OCI-LY1 (cell line): ENCODE results near the gene RASGEF1C.

ENCODE experiments used
- H2AFZ ChIP-seq: fragments of 200-600 bp; sonication (generic), shearing (Covaris generic); 2 replicates; pipeline ENCODE4 v1.6.0; 2014; ENCODE audit warnings: antibody characterized with exemption, mild to moderate bottlenecking, low read length
- H3F3A ChIP-seq: fragments of 200-600 bp; sonication (generic), shearing (Covaris generic); 2 replicates; pipeline ENCODE4 v1.6.0; 2014; ENCODE audit warnings: mild to moderate bottlenecking, antibody characterized with exemption, low read length, moderate library complexity; ENCODE audit not compliant: insufficient read depth
- H3K27ac ChIP-seq: fragments of 200-600 bp; sonication (generic); 2 replicates; pipeline ENCODE4 v1.5.1; 2014; ENCODE audit warnings: low read length, mixed run types, mild to moderate bottlenecking, low read depth; ENCODE audit not compliant: poor library complexity, severe bottlenecking
- H3K27me3 ChIP-seq: fragments of 200-600 bp; sonication (generic); 2 replicates; pipeline ENCODE4 v1.6.0; 2014; ENCODE audit warnings: antibody characterized with exemption, mild to moderate bottlenecking, low read length, moderate library complexity; ENCODE audit not compliant: insufficient read depth
- H3K36me3 ChIP-seq: fragments of 200-600 bp; sonication (generic); 2 replicates; pipeline ENCODE4 v1.6.1; 2014; ENCODE audit warnings: mild to moderate bottlenecking, antibody characterized with exemption, low read length, moderate library complexity, mixed read lengths; ENCODE audit not compliant: insufficient read depth
- H3K4me1 ChIP-seq: fragments of 200-600 bp; sonication (generic); 2 replicates; pipeline ENCODE4 v1.5.1; 2014; ENCODE audit warnings: mild to moderate bottlenecking, low read length, moderate library complexity; ENCODE audit not compliant: insufficient read depth, severe bottlenecking
- H3K4me2 ChIP-seq: fragments of 200-600 bp; sonication (generic), shearing (Covaris generic); 2 replicates; pipeline ENCODE4 v1.6.1; 2014; ENCODE audit warnings: low read length
- H3K4me3 ChIP-seq: fragments of 200-600 bp; sonication (generic); 2 replicates; pipeline ENCODE4 v1.5.1; 2014; ENCODE audit warnings: low read length, low read depth, mild to moderate bottlenecking, mixed read lengths; ENCODE audit not compliant: poor library complexity, severe bottlenecking
- H3K79me2 ChIP-seq: fragments of 200-600 bp; shearing (Covaris generic); 2 replicates; pipeline ENCODE4 v1.6.1; 2016; ENCODE audit warnings: mixed run types, low read length, mixed read lengths; ENCODE audit not compliant: insufficient read depth
- H3K9ac ChIP-seq: fragments of 200-600 bp; sonication (generic), shearing (Covaris generic); 2 replicates; pipeline ENCODE4 v1.6.1; 2014; ENCODE audit warnings: mild to moderate bottlenecking, low read length, mixed read lengths
- H3K9me2 ChIP-seq: fragments of 200-600 bp; sonication (generic), shearing (Covaris generic); 2 replicates; pipeline ENCODE4 v1.6.1; 2014; ENCODE audit warnings: low read depth, mild to moderate bottlenecking, low read length, mixed read lengths
- H3K9me3 ChIP-seq: fragments of 200-600 bp; shearing (Covaris generic); 2 replicates; pipeline ENCODE4 v1.6.1; 2014; ENCODE audit warnings: low read length, mixed read lengths
- H4K20me1 ChIP-seq: fragments of 200-600 bp; sonication (generic), shearing (Covaris generic); 2 replicates; pipeline ENCODE4 v1.6.0; 2016; ENCODE audit warnings: mild to moderate bottlenecking, low read length; ENCODE audit not compliant: insufficient read depth
- CTCF ChIP-seq: fragments of 200-600 bp; sonication (generic), shearing (Covaris generic); IDR thresholded peaks from 2 replicates; pipeline ENCODE4 v1.5.1; 2017; ENCODE audit warnings: mild to moderate bottlenecking, antibody characterized with exemption, low read length, moderate library complexity, mixed read lengths
- EZH2 ChIP-seq: fragments of 200-600 bp; sonication (generic), shearing (Covaris generic); IDR thresholded peaks from 2 replicates; pipeline ENCODE4 v1.8.0; 2017; ENCODE audit warnings: borderline replicate concordance, mixed run types, mild to moderate bottlenecking, antibody characterized with exemption, low read length, moderate library complexity, mixed read lengths

Gene RASGEF1C

GRCh38 chr5:180114304-180115003 is 94.6 kb downstream of the RASGEF1C start:
- no peak overlapping the region for H3K9ac ChIP-seq
- no peak for TF ChIP-seq EZH2
- no peak for TF ChIP-seq CTCF
- H3K27ac ChIP-seq = no peak overlapping the region
- no peaks in the 10 kb centered on the region for H3K9me2 ChIP-seq
- no peak overlapping the region for H2AFZ ChIP-seq
- no peaks in the 10 kb centered on the region for H3K9me3 ChIP-seq
- H3K79me2 ChIP-seq = no peaks in the 10 kb centered on the region
- no peaks in the 10 kb centered on the region for H3K36me3 ChIP-seq
- H4K20me1 ChIP-seq = no peaks in the 10 kb centered on the region
- no peak overlapping the region for H3K4me3 ChIP-seq
- H3K4me2 ChIP-seq = no peak overlapping the region
- no peaks in the 10 kb centered on the region for H3K4me1 ChIP-seq
- H3K27me3 ChIP-seq = no peaks in the 10 kb centered on the region
- no peaks in the 10 kb centered on the region for H3F3A ChIP-seq

GRCh38 chr5:180113660-180114303 is 95.2 kb downstream of the RASGEF1C start:
- Histone ChIP-seq H3K9me3 (no peaks in the 10 kb centered on the region), H3K27ac (no peak overlapping the region), H3F3A (no peaks in the 10 kb centered on the region), H3K27me3 (no peaks in the 10 kb centered on the region), H3K4me1 (no peaks in the 10 kb centered on the region), H3K4me2 (no peak overlapping the region), H2AFZ (no peak overlapping the region), H3K9me2 (no peaks in the 10 kb centered on the region), H3K79me2 (no peaks in the 10 kb centered on the region), H3K9ac (no peak overlapping the region), H3K4me3 (no peak overlapping the region), H3K36me3 (no peaks in the 10 kb centered on the region), H4K20me1 (no peaks in the 10 kb centered on the region)
- no peak for TF ChIP-seq EZH2
- TF ChIP-seq CTCF = no peak

GRCh38 chr5:180112181-180112861 is 96.7 kb downstream of the RASGEF1C start:
- 0 out of 2 replicates have a peak, but pooled peaks cover 2% of the 10 kb centered on the region for H3K9me3 ChIP-seq
- no peaks in the 10 kb centered on the region for H3F3A ChIP-seq
- H4K20me1 ChIP-seq = no peaks in the 10 kb centered on the region
- H3K4me1 ChIP-seq = no peaks in the 10 kb centered on the region
- no peaks in the 10 kb centered on the region for H3K27me3 ChIP-seq
- H3K9me2 ChIP-seq = no peaks in the 10 kb centered on the region
- no peaks in the 10 kb centered on the region for H3K36me3 ChIP-seq
- H3K4me2 ChIP-seq = no peak overlapping the region
- H2AFZ ChIP-seq = no peak overlapping the region
- no peak overlapping the region for H3K27ac ChIP-seq
- H3K9ac ChIP-seq = no peak overlapping the region
- H3K79me2 ChIP-seq = no peaks in the 10 kb centered on the region
- TF ChIP-seq EZH2 (no peak), CTCF (no peak)
- H3K4me3 ChIP-seq = no peak overlapping the region
